ENCODE data around the gene PANK1.

Gene PANK1

DNA sequence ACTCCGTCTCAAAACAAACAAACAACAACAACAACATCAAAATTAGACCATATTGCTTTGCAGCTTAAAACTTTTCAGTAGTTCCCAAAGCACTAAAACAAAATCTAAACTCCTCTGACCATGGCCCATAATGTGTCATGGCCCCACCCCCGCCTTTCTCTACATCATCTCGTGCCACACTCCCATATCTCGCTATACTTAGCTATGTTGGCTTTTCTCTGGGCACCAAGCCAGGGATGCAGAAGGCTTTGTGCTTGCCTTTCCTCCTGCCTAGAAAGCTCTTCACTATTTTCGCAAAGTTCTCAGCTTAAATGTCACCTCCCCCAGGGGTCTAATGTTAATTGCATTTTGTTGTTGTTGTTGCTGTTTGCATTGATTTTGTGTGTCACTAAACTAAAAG, 94.5 kb downstream of the PANK1 start:
- no peak for ATAC-seq
- TF ChIP-seq SNAI2 (CRISPR knock-in tag; IDR thresholded peaks at IDR 0.05) (no peak), ZFP3 (CRISPR knock-in tag; IDR thresholded peaks at IDR 0.05) (no peak), TOX (CRISPR knock-in tag; IDR thresholded peaks at IDR 0.05; ENCODE audit: borderline replicate concordance) (no peak), ESRRG (CRISPR knock-in tag; IDR thresholded peaks at IDR 0.05) (no peak), RARB (CRISPR knock-in tag; IDR thresholded peaks at IDR 0.05) (no peak)
- TF ChIP-seq, protein P1, sequence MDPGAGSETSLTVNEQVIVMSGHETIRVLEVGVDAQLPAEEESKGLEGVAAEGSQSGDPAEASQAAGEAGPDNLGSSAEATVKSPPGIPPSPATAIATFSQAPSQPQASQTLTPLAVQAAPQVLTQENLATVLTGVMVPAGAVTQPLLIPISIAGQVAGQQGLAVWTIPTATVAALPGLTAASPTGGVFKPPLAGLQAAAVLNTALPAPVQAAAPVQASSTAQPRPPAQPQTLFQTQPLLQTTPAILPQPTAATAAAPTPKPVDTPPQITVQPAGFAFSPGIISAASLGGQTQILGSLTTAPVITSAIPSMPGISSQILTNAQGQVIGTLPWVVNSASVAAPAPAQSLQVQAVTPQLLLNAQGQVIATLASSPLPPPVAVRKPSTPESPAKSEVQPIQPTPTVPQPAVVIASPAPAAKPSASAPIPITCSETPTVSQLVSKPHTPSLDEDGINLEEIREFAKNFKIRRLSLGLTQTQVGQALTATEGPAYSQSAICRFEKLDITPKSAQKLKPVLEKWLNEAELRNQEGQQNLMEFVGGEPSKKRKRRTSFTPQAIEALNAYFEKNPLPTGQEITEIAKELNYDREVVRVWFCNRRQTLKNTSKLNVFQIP (CRISPR knock-in tag; IDR thresholded peaks at IDR 0.05; ENCODE audit: borderline replicate concordance, low read depth): no peak
- TF ChIP-seq, protein P2, sequence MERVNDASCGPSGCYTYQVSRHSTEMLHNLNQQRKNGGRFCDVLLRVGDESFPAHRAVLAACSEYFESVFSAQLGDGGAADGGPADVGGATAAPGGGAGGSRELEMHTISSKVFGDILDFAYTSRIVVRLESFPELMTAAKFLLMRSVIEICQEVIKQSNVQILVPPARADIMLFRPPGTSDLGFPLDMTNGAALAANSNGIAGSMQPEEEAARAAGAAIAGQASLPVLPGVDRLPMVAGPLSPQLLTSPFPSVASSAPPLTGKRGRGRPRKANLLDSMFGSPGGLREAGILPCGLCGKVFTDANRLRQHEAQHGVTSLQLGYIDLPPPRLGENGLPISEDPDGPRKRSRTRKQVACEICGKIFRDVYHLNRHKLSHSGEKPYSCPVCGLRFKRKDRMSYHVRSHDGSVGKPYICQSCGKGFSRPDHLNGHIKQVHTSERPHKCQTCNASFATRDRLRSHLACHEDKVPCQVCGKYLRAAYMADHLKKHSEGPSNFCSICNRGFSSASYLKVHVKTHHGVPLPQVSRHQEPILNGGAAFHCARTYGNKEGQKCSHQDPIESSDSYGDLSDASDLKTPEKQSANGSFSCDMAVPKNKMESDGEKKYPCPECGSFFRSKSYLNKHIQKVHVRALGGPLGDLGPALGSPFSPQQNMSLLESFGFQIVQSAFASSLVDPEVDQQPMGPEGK (CRISPR knock-in tag; IDR thresholded peaks at IDR 0.05; ENCODE audit: borderline replicate concordance): no peak

DNA sequence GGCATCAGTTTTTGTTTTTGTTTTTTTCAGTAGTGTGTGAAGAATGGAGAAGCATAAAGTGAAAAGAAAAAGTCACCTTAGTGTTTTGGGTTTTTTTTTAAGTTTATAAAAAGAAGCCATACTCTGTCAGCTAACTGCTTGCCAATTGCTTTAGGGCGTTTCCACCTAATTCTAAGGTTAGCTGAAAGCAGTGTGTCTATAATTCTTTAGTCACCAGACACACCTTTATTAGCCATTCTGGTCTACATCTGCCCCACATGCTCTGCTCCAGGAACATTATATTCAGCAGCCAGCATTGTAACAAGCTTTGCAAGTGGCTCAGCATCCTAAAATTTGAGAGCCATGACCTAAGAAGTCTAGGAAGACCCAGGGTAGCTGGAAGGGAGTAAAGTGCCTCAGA, 95.5 kb downstream of the PANK1 start:
- ATAC-seq: no peak
- TF ChIP-seq ZC3H10 (CRISPR knock-in tag; IDR thresholded peaks at IDR 0.05) (no peak), CSDC2 (CRISPR knock-in tag; IDR thresholded peaks at IDR 0.05) (no peak), TOX (CRISPR knock-in tag; IDR thresholded peaks at IDR 0.05; ENCODE audit: borderline replicate concordance) (no peak)

DNA sequence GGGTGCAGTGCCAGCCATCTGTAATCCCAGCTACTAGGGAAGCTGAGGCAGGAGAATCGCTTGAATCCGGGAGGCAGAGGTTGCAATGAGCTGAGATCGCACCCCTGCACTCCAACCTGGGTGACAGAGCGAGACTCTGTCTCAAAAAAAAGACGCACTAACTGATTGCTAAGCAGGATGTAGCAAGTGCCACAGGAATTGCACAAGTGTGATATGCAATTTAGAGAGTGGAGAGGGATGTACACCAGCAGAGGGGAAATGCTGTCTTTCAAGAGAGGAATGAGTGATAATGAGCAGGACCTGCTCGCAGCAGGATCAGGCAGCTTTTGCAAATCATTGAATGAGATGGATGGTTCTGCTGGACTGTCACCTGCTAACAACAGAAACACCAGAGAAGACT, 96.4 kb downstream of the PANK1 start:
- TF ChIP-seq TOX (CRISPR knock-in tag; IDR thresholded peaks at IDR 0.05; ENCODE audit: borderline replicate concordance) (no peak), ZNF8 (CRISPR knock-in tag; IDR thresholded peaks at IDR 0.05) (no peak), ZFP30 (CRISPR knock-in tag; IDR thresholded peaks at IDR 0.05) (no peak)
- ATAC-seq: no peak

DNA sequence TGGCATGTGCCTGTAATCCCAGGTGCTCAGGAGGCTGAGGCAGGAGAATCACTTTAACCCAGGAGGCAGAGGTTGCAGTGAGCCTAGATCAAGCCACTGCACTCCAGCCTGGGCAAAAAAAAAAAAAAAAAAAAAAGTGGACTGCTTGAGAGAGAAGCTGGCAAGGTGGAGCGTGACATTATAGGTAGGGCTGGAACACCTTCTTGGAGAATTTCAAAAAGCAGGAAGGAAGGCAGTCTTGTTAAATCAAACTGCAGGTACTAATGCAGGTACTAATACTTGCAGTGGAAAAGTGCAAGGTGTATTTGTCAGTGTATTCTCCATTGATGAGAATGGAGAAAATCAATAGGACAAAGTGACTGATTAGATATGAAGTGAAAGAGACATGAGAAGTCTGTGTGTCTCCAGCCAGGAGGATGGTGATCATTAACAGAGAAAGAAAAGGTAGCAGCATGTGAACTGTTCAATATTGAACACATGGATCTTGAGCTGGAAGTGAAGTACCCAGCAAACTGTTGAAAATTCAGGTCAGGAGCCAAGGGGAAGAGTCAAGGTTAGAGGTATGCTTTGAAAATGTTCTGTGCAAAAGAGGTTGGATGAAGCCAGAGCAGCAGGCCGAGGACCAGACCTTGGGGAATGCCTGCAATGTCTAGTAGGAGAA, 97.1 kb downstream of the PANK1 start:
- no peak for TF ChIP-seq TOX (CRISPR knock-in tag; IDR thresholded peaks at IDR 0.05; ENCODE audit: borderline replicate concordance)
- no peak for TF ChIP-seq TCF4 (CRISPR knock-in tag; IDR thresholded peaks at IDR 0.05; ENCODE audit: borderline replicate concordance)
- no peak for TF ChIP-seq ZC3H10 (CRISPR knock-in tag; IDR thresholded peaks at IDR 0.05)
- no peak for TF ChIP-seq ZNF565 (CRISPR knock-in tag; conservative IDR thresholded peaks at IDR 0.05; ENCODE audit: low read depth)
- no peak for TF ChIP-seq BACH2 (CRISPR knock-in tag; IDR thresholded peaks at IDR 0.05; ENCODE audit: borderline replicate concordance)
- TF ChIP-seq ZFP3 (CRISPR knock-in tag; IDR thresholded peaks at IDR 0.05): no peak
- no peak for TF ChIP-seq GLIS3 (CRISPR knock-in tag; IDR thresholded peaks at IDR 0.05)
- TF ChIP-seq PPARA (CRISPR knock-in tag; IDR thresholded peaks at IDR 0.05; ENCODE audit: borderline replicate concordance): no peak
- TF ChIP-seq RARB (CRISPR knock-in tag; IDR thresholded peaks at IDR 0.05): no peak
- TF ChIP-seq ZNF8 (CRISPR knock-in tag; IDR thresholded peaks at IDR 0.05): no peak
- TF ChIP-seq, protein P3, sequence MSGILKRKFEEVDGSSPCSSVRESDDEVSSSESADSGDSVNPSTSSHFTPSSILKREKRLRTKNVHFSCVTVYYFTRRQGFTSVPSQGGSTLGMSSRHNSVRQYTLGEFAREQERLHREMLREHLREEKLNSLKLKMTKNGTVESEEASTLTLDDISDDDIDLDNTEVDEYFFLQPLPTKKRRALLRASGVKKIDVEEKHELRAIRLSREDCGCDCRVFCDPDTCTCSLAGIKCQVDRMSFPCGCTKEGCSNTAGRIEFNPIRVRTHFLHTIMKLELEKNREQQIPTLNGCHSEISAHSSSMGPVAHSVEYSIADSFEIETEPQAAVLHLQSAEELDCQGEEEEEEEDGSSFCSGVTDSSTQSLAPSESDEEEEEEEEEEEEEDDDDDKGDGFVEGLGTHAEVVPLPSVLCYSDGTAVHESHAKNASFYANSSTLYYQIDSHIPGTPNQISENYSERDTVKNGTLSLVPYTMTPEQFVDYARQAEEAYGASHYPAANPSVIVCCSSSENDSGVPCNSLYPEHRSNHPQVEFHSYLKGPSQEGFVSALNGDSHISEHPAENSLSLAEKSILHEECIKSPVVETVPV (CRISPR knock-in tag; IDR thresholded peaks at IDR 0.05): no peak
- TF ChIP-seq ESRRG (CRISPR knock-in tag; IDR thresholded peaks at IDR 0.05): no peak
- TF ChIP-seq, protein P4, sequence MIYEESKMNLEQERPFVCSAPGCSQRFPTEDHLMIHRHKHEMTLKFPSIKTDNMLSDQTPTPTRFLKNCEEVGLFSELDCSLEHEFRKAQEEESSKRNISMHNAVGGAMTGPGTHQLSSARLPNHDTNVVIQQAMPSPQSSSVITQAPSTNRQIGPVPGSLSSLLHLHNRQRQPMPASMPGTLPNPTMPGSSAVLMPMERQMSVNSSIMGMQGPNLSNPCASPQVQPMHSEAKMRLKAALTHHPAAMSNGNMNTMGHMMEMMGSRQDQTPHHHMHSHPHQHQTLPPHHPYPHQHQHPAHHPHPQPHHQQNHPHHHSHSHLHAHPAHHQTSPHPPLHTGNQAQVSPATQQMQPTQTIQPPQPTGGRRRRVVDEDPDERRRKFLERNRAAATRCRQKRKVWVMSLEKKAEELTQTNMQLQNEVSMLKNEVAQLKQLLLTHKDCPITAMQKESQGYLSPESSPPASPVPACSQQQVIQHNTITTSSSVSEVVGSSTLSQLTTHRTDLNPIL (CRISPR knock-in tag; IDR thresholded peaks at IDR 0.05; ENCODE audit: low read depth): no peak
- no peak for TF ChIP-seq CSDC2 (CRISPR knock-in tag; IDR thresholded peaks at IDR 0.05)
- TF ChIP-seq, protein P2 (CRISPR knock-in tag; IDR thresholded peaks at IDR 0.05; ENCODE audit: borderline replicate concordance): no peak
- no peak for TF ChIP-seq ZNF70 (CRISPR knock-in tag; IDR thresholded peaks at IDR 0.05)

More for the DNA sequence above, 97.1 kb downstream of the PANK1 start:
- ATAC-seq: no peak

All from SK-N-SH treated with all-trans-retinoic acid at 6 μM for 48 hours (cell line).